HepG2 (cell line): Measurements from ENCODE around the gene LAMA5. TPM values are rescaled to one million over a fixed set of nuclear protein-coding genes. Genes with fewer than 3 reads are reported as not detected.

ENCODE experiments used
- BCL3 ChIP-seq: sonication (generic); formaldehyde crosslinking; IDR thresholded peaks from 2 replicates; pipeline ENCODE4 v1.5.1; 2020; ENCODE audit warnings: mild to moderate bottlenecking, missing genetic modification reagents, moderate library complexity
- CEBPB ChIP-seq: IDR thresholded peaks from 2 replicates; pipeline ENCODE4 v1.6.1; 2011; ENCODE audit warnings: low read depth, low read length, improper control_type of control experiment, borderline replicate concordance
- ETS1 ChIP-seq: sonication (generic); formaldehyde crosslinking; IDR thresholded peaks from 2 replicates; pipeline ENCODE4 v1.4.0; 2020; ENCODE audit warnings: missing genetic modification reagents
- ETV5 ChIP-seq: IDR thresholded peaks from 2 replicates; pipeline ENCODE4 v1.6.1; 2018; ENCODE audit warnings: missing biosample characterization, missing genetic modification reagents, inconsistent platforms, borderline replicate concordance
- GATA4 ChIP-seq: sonication (generic); IDR thresholded peaks from 2 replicates; pipeline ENCODE4 v1.6.1; 2016; ENCODE audit warnings: antibody characterized with exemption, low read depth, borderline replicate concordance
- HDAC2 ChIP-seq: sonication (generic); formaldehyde crosslinking; IDR thresholded peaks from 2 replicates; pipeline ENCODE4 v1.4.0; 2020; ENCODE audit warnings: missing genetic modification reagents
- HNF4G ChIP-seq, 2 experiments: sonication (generic) in 1 of 2; formaldehyde crosslinking in 1 of 2; IDR thresholded peaks; 2 replicates each; pipeline versions ENCODE4 v1.4.0 to v1.6.1; 2011 to 2020; ENCODE audit warnings: borderline replicate concordance in 2 of 2, low read depth in 2 of 2, mild to moderate bottlenecking in 2 of 2, low read length in 1 of 2, missing genetic modification reagents in 1 of 2, moderate library complexity in 1 of 2
- JUNB ChIP-seq: sonication (generic); formaldehyde crosslinking; IDR thresholded peaks from 2 replicates; pipeline ENCODE4 v1.8.0; 2022; ENCODE audit warnings: missing genetic modification reagents, mild to moderate bottlenecking, borderline replicate concordance
- LRRFIP1 ChIP-seq: sonication (generic); formaldehyde crosslinking; conservative IDR thresholded peaks from 2 replicates; pipeline ENCODE4 v1.4.0; 2020; ENCODE audit warnings: missing genetic modification reagents
- MLX ChIP-seq: IDR thresholded peaks from 2 replicates; pipeline ENCODE4 v1.6.1; 2016
- MXD1 ChIP-seq: sonication (generic); formaldehyde crosslinking; IDR thresholded peaks from 2 replicates; pipeline ENCODE4 v1.4.0; 2020; ENCODE audit warnings: mild to moderate bottlenecking, missing genetic modification reagents
- NAIF1 ChIP-seq: sonication (generic); formaldehyde crosslinking; IDR thresholded peaks from 2 replicates; pipeline ENCODE4 v1.5.0; 2020; ENCODE audit warnings: mild to moderate bottlenecking, missing genetic modification reagents, borderline replicate concordance
- NCOR1 ChIP-seq: fragments of 200-600 bp; sonication (generic); IDR thresholded peaks from 2 replicates; pipeline ENCODE4 v1.7.0; 2017; ENCODE audit warnings: antibody characterized with exemption, low read length, borderline replicate concordance
- PRPF4 ChIP-seq: fragments of 200-400 bp; formaldehyde crosslinking; IDR thresholded peaks from 2 replicates; pipeline ENCODE4 v1.6.1; 2016; ENCODE audit warnings: low read length, low read depth; ENCODE audit not compliant: poor library complexity, severe bottlenecking
- TBL1XR1 ChIP-seq: fragments of 150-350 bp; IDR thresholded peaks from 2 replicates; pipeline ENCODE4 v1.6.1; 2014; ENCODE audit warnings: borderline replicate concordance, low read length; ENCODE audit not compliant: partially characterized antibody
- TOE1 ChIP-seq: sonication (generic); formaldehyde crosslinking; IDR thresholded peaks from 2 replicates; pipeline ENCODE4 v1.4.0; 2020; ENCODE audit warnings: mild to moderate bottlenecking, missing genetic modification reagents
- ZBTB2 ChIP-seq: sonication (generic); formaldehyde crosslinking; IDR thresholded peaks from 2 replicates; pipeline ENCODE4 v1.8.0; 2022; ENCODE audit warnings: low read depth, missing genetic modification reagents
- ZC3H4 ChIP-seq: sonication (generic); formaldehyde crosslinking; IDR thresholded peaks from 2 replicates; pipeline ENCODE4 v1.4.0; 2020; ENCODE audit warnings: missing genetic modification reagents, borderline replicate concordance
- ZFAT ChIP-seq: sonication (generic); formaldehyde crosslinking; conservative IDR thresholded peaks from 2 replicates; pipeline ENCODE4 v1.8.1; 2023; ENCODE audit warnings: missing genetic modification reagents, inconsistent platforms
- ZNF367 ChIP-seq: sonication (generic); formaldehyde crosslinking; IDR thresholded peaks from 2 replicates; pipeline ENCODE4 v1.4.0; 2020; ENCODE audit warnings: missing genetic modification reagents, borderline replicate concordance
- ZNF75D ChIP-seq: sonication (generic); formaldehyde crosslinking; IDR thresholded peaks from 2 replicates; pipeline ENCODE4 v1.8.1; 2023; ENCODE audit warnings: missing genetic modification reagents, mild to moderate bottlenecking, borderline replicate concordance
- polyA plus RNA-seq, 8 experiments: library from polyadenylated mRNA; depleted of rRNA in 3 of 8; stranded (reverse) in 7 of 8; unstranded in 1 of 8; fragments of >200 nt; fragmentation: Illumina TruSeq in 4 of 8; extraction: Trizol in 4 of 8; gene quantifications; 2 replicates each; pipeline versions ENCODE4 v1.2.1 to v1.2.3, GENCODE V29; 2011 to 2016; ENCODE audit warnings: low read depth in 4 of 8, missing spikeins in 1 of 8, mixed read lengths in 1 of 8; ENCODE audit not compliant: insufficient read depth in 1 of 8
- total RNA-seq, 5 experiments: library from RNA; depleted of rRNA; stranded (reverse); fragments of >200 nt; fragmentation: Illumina TruSeq; extraction: Trizol; gene quantifications; 2 replicates each; pipeline ENCODE4 v1.2.3, GENCODE V29; 2016; ENCODE audit warnings: low read depth in 1 of 5

The LAMA5 gene
- total and polyA plus RNA-seq, 2 of the 13 experiments (the other 11 are each of a cell fraction or from before 2014, with no cell fraction given): 21.0 to 44.7 TPM

GRCh38 chr20:62301773-62302340 is 65.3 kb downstream of the LAMA5 start (continued):
- TF ChIP-seq ZNF75D (CRISPR knock-in tag): no peak
- peak; percentile 76; the same call in 1 of the 2 replicates for TF ChIP-seq ZFAT
- TF ChIP-seq HNF4G (IDR thresholded peaks at IDR 0.05; ENCODE audit: borderline replicate concordance, low read depth, low read length): no peak; the same call in 1 of the 2 replicates
- no peak; the same call in 1 of the 2 replicates for TF ChIP-seq HNF4G (CRISPR knock-in tag; IDR thresholded peaks at IDR 0.05; ENCODE audit: borderline replicate concordance, low read depth)
- no peak; the same call in 1 of the 2 replicates for TF ChIP-seq NCOR1
- peak; percentile 73 for TF ChIP-seq PRPF4
- TF ChIP-seq ZBTB2 (CRISPR knock-in tag): 0 out of 2 replicates have a peak, but pooled peaks have one; percentile 45
- no peak for TF ChIP-seq ETS1 (CRISPR knock-in tag)
- no peak for TF ChIP-seq GATA4
- no peak for TF ChIP-seq JUNB
- peak; percentile 99 for TF ChIP-seq CEBPB
- TF ChIP-seq ZC3H4: 0 out of 2 replicates have a peak, but pooled peaks have one; percentile 79
- no peak for TF ChIP-seq NAIF1 (CRISPR knock-in tag)
- TF ChIP-seq MLX (CRISPR knock-in tag): peak; percentile 75
- TF ChIP-seq BCL3 (CRISPR knock-in tag): peak; percentile 80; the same call in 1 of the 2 replicates
- TF ChIP-seq ETV5 (CRISPR knock-in tag): peak; percentile 70
- TF ChIP-seq MXD1 (CRISPR knock-in tag): no peak
- no peak for TF ChIP-seq TBL1XR1
- peak; percentile 56; the same call in 1 of the 2 replicates for TF ChIP-seq ZNF367
- TF ChIP-seq TOE1 (CRISPR knock-in tag): peak; percentile 94
- peak; percentile 88; the same call in 1 of the 2 replicates for TF ChIP-seq LRRFIP1 (CRISPR knock-in tag)
- TF ChIP-seq HDAC2 (CRISPR knock-in tag): peak; percentile 92
